Nephron progenitor cell (in vitro differentiated cells): ENCODE data around the gene SMARCE1.
A peak's percentile ranks its signal among the peaks of the same experiment; 100 is the strongest.

Source experiments
- DNase-seq: peaks from one replicate; pipeline ENCODE4 v3.0.0; 2021
- H3K27ac Mint-ChIP-seq: 2 replicates; pipeline ENCODE4 v1.8.0; 2021; ENCODE audit warnings: mild to moderate bottlenecking, moderate library complexity, mixed read lengths
- H3K27me3 Mint-ChIP-seq: 2 replicates; pipeline ENCODE4 v1.8.0; 2021; ENCODE audit warnings: mild to moderate bottlenecking, low read depth, mixed read lengths; ENCODE audit not compliant: poor library complexity
- H3K36me3 Mint-ChIP-seq: 2 replicates; pipeline ENCODE4 v1.8.0; 2021; ENCODE audit warnings: low read depth, mixed read lengths
- H3K4me1 Mint-ChIP-seq: 2 replicates; pipeline ENCODE4 v1.8.0; 2021; ENCODE audit warnings: mixed read lengths
- H3K4me3 Mint-ChIP-seq: 2 replicates; pipeline ENCODE4 v1.8.0; 2021; ENCODE audit warnings: mild to moderate bottlenecking, moderate library complexity, mixed read lengths
- H3K9me3 Mint-ChIP-seq: 2 replicates; pipeline ENCODE4 v1.8.0; 2021; ENCODE audit warnings: mild to moderate bottlenecking, moderate library complexity, mixed read lengths
- TF ChIP-seq, protein P1 (sequence below): fragments of 200-600 bp; sonication (generic); IDR thresholded peaks from 2 replicates; pipeline ENCODE4 v1.5.0; 2021; ENCODE audit warnings: antibody characterized with exemption

SMARCE1 gene

DNA sequence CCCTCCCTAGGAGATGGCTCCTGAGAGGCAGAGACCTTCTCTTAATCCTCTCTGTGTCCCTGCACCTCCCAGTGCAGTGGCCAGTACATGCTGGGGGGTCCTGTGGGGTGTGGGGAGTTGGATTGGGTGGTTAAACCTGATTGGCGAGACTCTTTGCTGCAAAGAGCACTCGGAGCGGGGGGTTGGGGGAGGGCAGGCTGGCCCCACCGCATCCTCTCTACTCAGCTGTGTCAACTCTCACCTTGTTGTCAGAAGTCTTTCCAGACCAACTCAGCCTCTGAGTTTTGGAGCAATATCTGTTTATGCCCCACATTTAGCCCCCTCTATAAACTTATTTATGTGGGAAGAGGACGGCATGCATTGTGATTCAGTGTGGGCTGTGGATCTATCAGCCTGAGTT, 40.0 kb downstream of the SMARCE1 start:
- Mint-ChIP-seq H3K9me3 (no peaks in the 10 kb centered on the region), H3K36me3 (no peaks in the 10 kb centered on the region), H3K27me3 (peaks cover 35% of the 10 kb centered on the region), H3K4me1 (peaks cover 10% of the 10 kb centered on the region), H3K27ac (no peak overlapping the region), H3K4me3 (no peak overlapping the region)
- DNase-seq, result no peak
- TF ChIP-seq, protein P1, sequence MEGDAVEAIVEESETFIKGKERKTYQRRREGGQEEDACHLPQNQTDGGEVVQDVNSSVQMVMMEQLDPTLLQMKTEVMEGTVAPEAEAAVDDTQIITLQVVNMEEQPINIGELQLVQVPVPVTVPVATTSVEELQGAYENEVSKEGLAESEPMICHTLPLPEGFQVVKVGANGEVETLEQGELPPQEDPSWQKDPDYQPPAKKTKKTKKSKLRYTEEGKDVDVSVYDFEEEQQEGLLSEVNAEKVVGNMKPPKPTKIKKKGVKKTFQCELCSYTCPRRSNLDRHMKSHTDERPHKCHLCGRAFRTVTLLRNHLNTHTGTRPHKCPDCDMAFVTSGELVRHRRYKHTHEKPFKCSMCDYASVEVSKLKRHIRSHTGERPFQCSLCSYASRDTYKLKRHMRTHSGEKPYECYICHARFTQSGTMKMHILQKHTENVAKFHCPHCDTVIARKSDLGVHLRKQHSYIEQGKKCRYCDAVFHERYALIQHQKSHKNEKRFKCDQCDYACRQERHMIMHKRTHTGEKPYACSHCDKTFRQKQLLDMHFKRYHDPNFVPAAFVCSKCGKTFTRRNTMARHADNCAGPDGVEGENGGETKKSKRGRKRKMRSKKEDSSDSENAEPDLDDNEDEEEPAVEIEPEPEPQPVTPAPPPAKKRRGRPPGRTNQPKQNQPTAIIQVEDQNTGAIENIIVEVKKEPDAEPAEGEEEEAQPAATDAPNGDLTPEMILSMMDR, result no peak

- Mint-ChIP-seq H3K36me3 (no peaks in the 10 kb centered on the region), H3K9me3 (no peaks in the 10 kb centered on the region), H3K4me1 (peaks cover 19% of the 10 kb centered on the region), H3K27ac (no peak overlapping the region), H3K27me3 (peaks cover 33% of the 10 kb centered on the region), H3K4me3 (no peak overlapping the region)
- TF ChIP-seq, protein P1, result no peak
- DNase-seq, result no peak
Observed at GRCh38 chr17:40606548-40607353, 40.9 kb downstream of the SMARCE1 start.

DNA sequence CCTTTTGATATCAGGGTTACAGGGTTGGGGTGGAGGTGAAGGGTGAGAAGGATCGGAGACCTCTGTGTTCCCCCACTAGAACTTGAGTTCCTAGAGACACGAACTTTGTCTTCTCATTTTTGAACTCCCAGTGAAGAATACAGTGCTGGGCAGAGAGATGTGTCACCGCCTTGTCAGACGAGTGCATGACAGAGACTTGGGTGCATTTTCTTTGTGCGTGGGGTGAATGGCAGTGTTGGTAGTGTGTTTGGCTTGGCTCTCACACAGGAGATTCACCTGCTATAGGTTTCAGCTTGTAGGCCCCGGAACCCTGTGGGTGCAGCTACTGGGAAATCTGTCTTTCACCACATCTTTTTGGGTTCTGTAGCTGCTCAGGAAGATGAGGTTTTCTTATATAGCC, 42.3 kb downstream of the SMARCE1 start:
- TF ChIP-seq, protein P1, result no peak
- Mint-ChIP-seq H3K27ac (no peak overlapping the region), H3K36me3 (no peaks in the 10 kb centered on the region), H3K4me1 (peaks cover 34% of the 10 kb centered on the region), H3K9me3 (no peaks in the 10 kb centered on the region), H3K27me3 (peaks cover 26% of the 10 kb centered on the region), H3K4me3 (no peak overlapping the region)
- no peak for DNase-seq

- Mint-ChIP-seq H3K4me3 (no peak overlapping the region), H3K27me3 (peaks cover 21% of the 10 kb centered on the region), H3K36me3 (no peaks in the 10 kb centered on the region), H3K9me3 (no peaks in the 10 kb centered on the region), H3K4me1 (peaks cover 42% of the 10 kb centered on the region), H3K27ac (no peak overlapping the region)
- TF ChIP-seq, protein P1, result no peak
- no peak for DNase-seq
Observed at GRCh38 chr17:40604327-40605080, 43.1 kb downstream of the SMARCE1 start.

GRCh38 chr17:40602445-40603443, 44.9 kb downstream of the SMARCE1 start:
- H3K4me1 Mint-ChIP-seq, result peaks cover 59% of the 10 kb centered on the region
- H3K4me3 Mint-ChIP-seq, result no peak overlapping the region
- no peaks in the 10 kb centered on the region for H3K9me3 Mint-ChIP-seq
- no peak for DNase-seq
- no peaks in the 10 kb centered on the region for H3K36me3 Mint-ChIP-seq
- TF ChIP-seq, protein P1, result no peak
- peak overlapping the region; percentile 88 for H3K27ac Mint-ChIP-seq
- H3K27me3 Mint-ChIP-seq, result peaks cover 13% of the 10 kb centered on the region
